Retina (tissue), 1 donor: ENCODE measurements around the gene ADAMTS18.
"Not testable (repeated sequence)": the region's sequence is repeated elsewhere in the genome, so short reads cannot be mapped to it uniquely, and the experiment has no call there.

Experiments
- DNase-seq: peaks from one replicate; pipeline ENCODE4 v3.0.0-alpha.2; 2016

The ADAMTS18 gene

GRCh38 chr16:77434530-77435271, at the start of gene ADAMTS18:
Gene ADAMTS18 (minus strand): TSS chr16:77435034. CDS start chr16:77434695, 339 bp downstream.
- peak; percentile 86 for DNase-seq

- DNase-seq: no peak
Measured at GRCh38 chr16:77480681-77481315, 46.0 kb upstream of the ADAMTS18 start.

- DNase-seq: no peak
Measured at GRCh38 chr16:77472262-77472661, 37.4 kb upstream of the ADAMTS18 start.

GRCh38 chr16:77470851-77471250, 36.0 kb upstream of the ADAMTS18 start:
- no peak for DNase-seq

- DNase-seq: no peak
Measured at GRCh38 chr16:77469634-77470033, 34.8 kb upstream of the ADAMTS18 start.

- DNase-seq: no peak
Measured at GRCh38 chr16:77468831-77469230, 34.0 kb upstream of the ADAMTS18 start.

GRCh38 chr16:77467821-77468335, 33.0 kb upstream of the ADAMTS18 start:
- peak; percentile 21 for DNase-seq

- not testable (repeated sequence) for DNase-seq
Measured at GRCh38 chr16:77463659-77464058, 28.8 kb upstream of the ADAMTS18 start.

GRCh38 chr16:77462894-77463293, 28.1 kb upstream of the ADAMTS18 start:
- no peak for DNase-seq

- no peak for DNase-seq
Measured at GRCh38 chr16:77459534-77460254, 24.9 kb upstream of the ADAMTS18 start.

GRCh38 chr16:77457046-77457445, 22.2 kb upstream of the ADAMTS18 start:
- no peak for DNase-seq

- DNase-seq: no peak
Measured at GRCh38 chr16:77452243-77452642, 17.4 kb upstream of the ADAMTS18 start.

GRCh38 chr16:77450790-77451487, 16.1 kb upstream of the ADAMTS18 start:
- no peak for DNase-seq

- no peak for DNase-seq
Measured at GRCh38 chr16:77449208-77449607, 14.4 kb upstream of the ADAMTS18 start.

GRCh38 chr16:77445324-77445723, 10.5 kb upstream of the ADAMTS18 start:
- DNase-seq: no peak

GRCh38 chr16:77444147-77444460, 9.3 kb upstream of the ADAMTS18 start:
- DNase-seq: no peak

- DNase-seq: peak; percentile 70
Measured at GRCh38 chr16:77443357-77444146, 8.7 kb upstream of the ADAMTS18 start.

GRCh38 chr16:77442078-77442477, 7.2 kb upstream of the ADAMTS18 start:
- no peak for DNase-seq

- DNase-seq: no peak
Measured at GRCh38 chr16:77439106-77439505, 4.3 kb upstream of the ADAMTS18 start.

- DNase-seq: no peak
Measured at GRCh38 chr16:77437859-77438258, 3.0 kb upstream of the ADAMTS18 start.

- DNase-seq: peak; percentile 75
Measured at GRCh38 chr16:77435272-77435820, 512 bp upstream of the ADAMTS18 start.

GRCh38 chr16:77434022-77434529, 758 bp downstream of the ADAMTS18 start:
- DNase-seq: no peak
